Measurements from ENCODE around the gene SDK1.

DNA sequence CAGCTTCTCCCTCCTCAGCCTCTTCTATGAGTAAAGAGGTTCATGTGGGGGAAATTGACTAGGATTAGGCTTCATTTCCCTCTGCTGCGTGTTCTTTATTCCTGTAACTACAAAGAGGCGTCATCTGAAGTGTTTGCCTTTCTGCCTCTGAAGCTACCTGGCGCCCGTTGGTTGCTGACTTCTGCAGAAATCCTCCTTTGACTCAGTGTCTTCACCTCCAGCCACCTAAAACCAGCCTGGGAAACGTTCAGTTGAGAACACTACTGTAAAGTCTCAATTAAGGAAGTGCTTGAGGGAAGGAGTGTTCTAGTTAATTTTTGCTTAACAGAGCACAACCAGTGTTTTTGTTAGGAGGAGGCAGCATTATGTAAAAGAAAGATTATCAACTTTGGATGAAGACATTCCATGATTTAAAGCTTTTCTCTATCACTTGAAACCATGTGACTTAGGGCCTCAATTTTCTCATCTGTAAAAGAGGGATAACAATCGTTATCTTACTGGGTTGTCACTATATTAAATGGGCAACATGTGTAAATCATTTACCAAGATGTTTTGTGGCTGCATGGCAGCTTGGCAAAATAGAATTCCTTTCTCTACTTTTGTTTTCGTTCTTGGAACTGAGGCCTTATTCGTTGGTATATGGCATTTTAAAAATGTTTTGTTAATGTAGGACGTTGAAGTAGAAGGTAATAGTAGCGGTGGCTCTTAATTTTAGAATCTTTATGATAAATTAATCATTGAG is 642.9 kb downstream of the SDK1 start:
- TF ChIP-seq EZH2phosphoT487 (IDR thresholded peaks at IDR 0.05; ENCODE audit: unreplicated experiment): no peak
- no peak for TF ChIP-seq JUNB (IDR thresholded peaks at IDR 0.05; ENCODE audit: unreplicated experiment)

Data from GM23338 (cell line).